Neural progenitor cell (in vitro differentiated cells): ENCODE data around the gene TMEM119.

ENCODE experiments used
- CTCF ChIP-seq: fragments of 200-600 bp; sonication (generic); IDR thresholded peaks from 2 replicates; pipeline ENCODE4 v1.5.1; 2017; ENCODE audit warnings: antibody characterized with exemption, mild to moderate bottlenecking
- EZH2 ChIP-seq: fragments of 200-600 bp; sonication (generic); IDR thresholded peaks from 2 replicates; pipeline ENCODE4 v1.6.1; 2017; ENCODE audit warnings: antibody characterized with exemption, mild to moderate bottlenecking, moderate library complexity

DNA sequence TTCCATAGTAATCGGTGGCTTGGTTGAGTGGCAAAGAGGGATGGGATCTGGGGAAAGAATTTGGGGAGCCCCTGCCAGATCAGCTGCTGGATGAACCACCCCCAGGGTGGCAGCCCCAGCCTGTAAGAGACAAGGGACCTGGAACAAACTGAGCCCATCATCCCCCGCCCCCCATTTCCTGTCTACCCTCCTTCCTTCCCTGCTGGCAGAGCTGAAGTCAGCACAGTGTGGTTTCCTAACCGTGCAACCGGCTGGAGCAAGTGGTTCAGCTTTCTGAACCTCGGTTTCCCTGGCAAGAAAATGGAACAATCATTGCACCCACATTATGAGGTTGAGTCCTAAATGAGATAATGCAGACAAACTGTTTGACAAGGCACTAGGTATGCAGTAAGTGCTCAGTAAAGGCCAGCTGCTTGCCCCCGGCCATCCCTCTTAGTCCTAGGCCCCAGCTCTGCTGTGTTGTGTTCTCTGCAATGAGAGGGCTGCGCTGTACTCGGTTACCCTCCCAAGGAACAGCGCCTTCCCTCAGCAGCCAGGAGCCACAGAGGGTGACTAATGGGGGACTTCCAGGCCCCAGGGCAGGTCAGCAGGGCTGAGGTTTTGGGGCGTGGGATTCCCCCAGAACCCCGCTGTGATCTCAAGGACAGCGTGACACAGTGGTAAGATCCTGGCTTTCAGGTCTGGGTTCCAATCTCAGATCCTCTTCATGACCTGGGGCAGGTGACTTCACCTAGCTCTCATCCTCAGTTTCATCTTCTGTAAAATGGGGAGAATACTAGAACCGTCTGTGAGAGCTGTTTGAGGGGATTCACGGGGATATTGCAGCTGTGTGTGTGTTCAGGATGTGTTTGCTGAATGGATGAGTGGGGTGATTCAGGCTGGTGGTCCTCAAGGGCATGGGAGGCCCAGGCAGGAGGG is 19.3 kb upstream of the TMEM119 start:
- no peak for TF ChIP-seq CTCF
- no peak for TF ChIP-seq EZH2
